Transverse colon (tissue), 4 donors: ENCODE measurements around the gene PICK1. TPM values are rescaled to one million over a fixed set of nuclear protein-coding genes. Genes with fewer than 3 reads are reported as not detected.

Experiments
- DNase-seq: peaks from one replicate; pipeline ENCODE4 v3.0.0-alpha.2; 2019
- H3K27ac ChIP-seq, 4 donors: fragments of 200-600 bp; sonication (generic); 2 replicates each; pipeline ENCODE4 v1.5.1; 2016 to 2018; ENCODE audit warnings: inconsistent platforms in 4 of 4
- H3K27me3 ChIP-seq: fragments of 200-600 bp; sonication (generic); 2 replicates; pipeline ENCODE4 v1.5.1; 2017; ENCODE audit warnings: inconsistent platforms
- H3K36me3 ChIP-seq, 4 donors: fragments of 200-600 bp; sonication (generic); 2 replicates each; pipeline ENCODE4 v1.5.1; 2017 to 2019; ENCODE audit warnings: inconsistent platforms in 4 of 4
- H3K4me1 ChIP-seq, 4 donors: fragments of 200-600 bp; sonication (generic); 2 replicates each; pipeline ENCODE4 v1.5.1; 2017 to 2020; ENCODE audit warnings: inconsistent platforms in 4 of 4
- H3K4me3 ChIP-seq, 4 donors: fragments of 200-600 bp; sonication (generic); 1 replicate in 1 of 4; 2 replicates in 3 of 4; pipeline versions ENCODE4 v1.5.1 to v1.6.1; 2017 to 2019; ENCODE audit warnings: inconsistent platforms in 4 of 4
- H3K9me3 ChIP-seq, 2 donors: fragments of 200-600 bp; sonication (generic); 2 replicates each; pipeline ENCODE4 v1.5.1; 2017 to 2019; ENCODE audit warnings: inconsistent platforms in 2 of 2
- EP300 ChIP-seq: sonication (generic); formaldehyde crosslinking; IDR thresholded peaks from one replicate; pipeline ENCODE4 v1.6.1; 2017; ENCODE audit warnings: antibody characterized with exemption, low read depth
- POLR2A ChIP-seq: fragments of 450-650 bp; IDR thresholded peaks from one replicate; pipeline ENCODE4 v1.6.1; 2016; ENCODE audit warnings: antibody characterized with exemption, mild to moderate bottlenecking, moderate library complexity
- POLR2AphosphoS5 ChIP-seq, 3 donors: sonication (generic); formaldehyde crosslinking; IDR thresholded peaks; one replicate each; pipeline ENCODE4 v1.6.1; 2016; ENCODE audit warnings: antibody characterized with exemption in 3 of 3
- WGBS, 2 donors: methylation state at CpG; one replicate each; pipeline ENCODE4 v1.1.5; 2018; ENCODE audit warnings: low coverage in 1 of 2; 5-methylcytosine and 5-hydroxymethylcytosine counted together
- in situ Hi-C, 4 donors: fragments of 200-750 bp; cut with MboI; loops; one replicate each; pipeline versions ENCODE4 v1.15.0 to v1.15.1; 2017; ENCODE audit warnings: low sequenced_read_pairs in 3 of 4, low pct_ligation_motif_present in 1 of 4, low pct_unique_long_range_greater_than_20kb in 1 of 4
- intact Hi-C: fragments of 100-400 bp; cut with DNase I; formaldehyde crosslinking; loops from one replicate; pipeline ENCODE4 v1.15.1; 2023; ENCODE audit warnings: low total_unique reads
- total RNA-seq, 4 donors: library from RNA; depleted of rRNA; stranded (reverse); fragments of >200 nt; gene quantifications; one replicate each; pipeline ENCODE4 v1.1.0, GENCODE V29; 2016
- TF ChIP-seq, protein P1 (sequence below), 5 experiments: fragments of 200-600 bp in 3 of 5; fragments of 450-650 bp in 2 of 5; sonication (generic) in 3 of 5; IDR thresholded peaks; 1 replicate in 2 of 5; 2 replicates in 3 of 5; pipeline ENCODE4 v1.5.1; 2016 to 2017; ENCODE audit warnings: antibody characterized with exemption in 5 of 5, inconsistent platforms in 3 of 5, mild to moderate bottlenecking in 2 of 5, moderate library complexity in 1 of 5

The PICK1 gene
- total RNA-seq, 4 donors from 2014 or later: 34.3 to 127 (median 69.3) TPM

- H3K4me1 ChIP-seq: no peaks in the 10 kb centered on the region
- H3K9me3 ChIP-seq: no peaks in the 10 kb centered on the region
- intact Hi-C loops (no loop called here), in situ Hi-C loops (no loop called here)
- H3K36me3 ChIP-seq: no peaks in the 10 kb centered on the region
- H3K27me3 ChIP-seq: no peaks in the 10 kb centered on the region
- H3K4me3 ChIP-seq: no peak overlapping the region
- H3K27ac ChIP-seq: no peak overlapping the region
- TF ChIP-seq, protein P1, sequence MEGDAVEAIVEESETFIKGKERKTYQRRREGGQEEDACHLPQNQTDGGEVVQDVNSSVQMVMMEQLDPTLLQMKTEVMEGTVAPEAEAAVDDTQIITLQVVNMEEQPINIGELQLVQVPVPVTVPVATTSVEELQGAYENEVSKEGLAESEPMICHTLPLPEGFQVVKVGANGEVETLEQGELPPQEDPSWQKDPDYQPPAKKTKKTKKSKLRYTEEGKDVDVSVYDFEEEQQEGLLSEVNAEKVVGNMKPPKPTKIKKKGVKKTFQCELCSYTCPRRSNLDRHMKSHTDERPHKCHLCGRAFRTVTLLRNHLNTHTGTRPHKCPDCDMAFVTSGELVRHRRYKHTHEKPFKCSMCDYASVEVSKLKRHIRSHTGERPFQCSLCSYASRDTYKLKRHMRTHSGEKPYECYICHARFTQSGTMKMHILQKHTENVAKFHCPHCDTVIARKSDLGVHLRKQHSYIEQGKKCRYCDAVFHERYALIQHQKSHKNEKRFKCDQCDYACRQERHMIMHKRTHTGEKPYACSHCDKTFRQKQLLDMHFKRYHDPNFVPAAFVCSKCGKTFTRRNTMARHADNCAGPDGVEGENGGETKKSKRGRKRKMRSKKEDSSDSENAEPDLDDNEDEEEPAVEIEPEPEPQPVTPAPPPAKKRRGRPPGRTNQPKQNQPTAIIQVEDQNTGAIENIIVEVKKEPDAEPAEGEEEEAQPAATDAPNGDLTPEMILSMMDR (IDR thresholded peaks at IDR 0.05): no peak
- TF ChIP-seq POLR2A (no peak), EP300 (no peak), POLR2AphosphoS5 (IDR thresholded peaks at IDR 0.05) (no peak)
- no peak for DNase-seq
- 79 to 80% methylated on average over 2 to 14 of the region's 14 CpGs for whole genome bisulfite sequencing, 2 donors
Observed at GRCh38 chr22:38046070-38046748, 11.0 kb upstream of the PICK1 start.

DNA sequence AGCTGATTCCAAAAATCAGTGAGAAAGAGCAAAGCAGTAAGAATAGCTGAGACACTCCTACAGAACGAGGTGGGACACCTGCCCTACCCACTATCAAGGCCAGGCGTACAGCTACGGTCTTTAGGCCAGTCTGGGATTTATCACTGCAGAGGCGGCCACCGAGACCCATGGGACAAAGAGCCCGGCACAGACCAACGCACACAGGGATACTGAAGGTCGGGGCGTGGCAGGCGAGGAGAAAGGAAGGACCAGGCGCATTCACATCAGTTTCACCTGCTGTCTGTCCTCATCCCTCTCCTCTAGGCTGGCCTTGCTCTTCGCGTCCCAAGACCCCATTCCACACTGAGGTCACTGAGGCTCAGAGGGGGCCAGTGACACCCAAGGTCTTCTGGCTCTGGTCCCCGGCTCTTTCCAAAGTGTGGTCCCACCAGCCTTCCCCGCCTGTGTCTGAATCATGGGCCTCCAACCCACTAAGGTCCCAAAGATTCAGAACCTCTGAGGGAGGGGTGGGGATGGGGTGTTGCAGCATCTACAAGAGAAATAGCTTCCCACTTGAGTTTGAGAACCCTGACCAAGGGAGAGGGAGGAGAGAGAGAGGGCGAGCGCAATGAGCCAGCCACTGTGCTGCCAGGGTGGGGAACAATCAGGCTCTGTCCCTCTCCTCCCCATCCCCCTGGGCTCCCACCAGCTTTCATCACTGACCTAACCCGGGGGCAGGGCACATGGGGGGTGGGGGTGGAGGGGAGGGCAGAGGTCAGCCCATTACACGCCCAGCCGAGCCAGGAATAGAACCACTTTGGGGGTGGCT, 7.2 kb upstream of the PICK1 start:
- no peak for DNase-seq
- TF ChIP-seq, protein P1 (IDR thresholded peaks at IDR 0.05): no peak
- Histone ChIP-seq H3K27ac (peak overlapping the region in 1 of 4 donors; percentile 21), H3K27me3 (no peaks in the 10 kb centered on the region), H3K36me3 (no peaks in the 10 kb centered on the region), H3K4me1 (peaks cover 0 to 6% (median 0%) of the 10 kb centered on the region in 4 donors), H3K9me3 (no peaks in the 10 kb centered on the region), H3K4me3 (no peak overlapping the region)
- WGBS, 2 donors: 71% methylated on average over 20 of the region's 20 CpGs; no CpG with 5 or more reads in 1 of the 2 donors
- in situ Hi-C loops (loop anchor here in 3 of 4 donors (10.0 to 25.0 kb wide), 3 partner anchors 305 to 525 kb away; partner anchors contain the start of gene DMC1 (in 2 of the 3)), intact Hi-C loops (loop anchor here (10.0 kb wide), 1 partner anchor 305 kb away; no protein-coding TSS in a partner anchor)

DNA sequence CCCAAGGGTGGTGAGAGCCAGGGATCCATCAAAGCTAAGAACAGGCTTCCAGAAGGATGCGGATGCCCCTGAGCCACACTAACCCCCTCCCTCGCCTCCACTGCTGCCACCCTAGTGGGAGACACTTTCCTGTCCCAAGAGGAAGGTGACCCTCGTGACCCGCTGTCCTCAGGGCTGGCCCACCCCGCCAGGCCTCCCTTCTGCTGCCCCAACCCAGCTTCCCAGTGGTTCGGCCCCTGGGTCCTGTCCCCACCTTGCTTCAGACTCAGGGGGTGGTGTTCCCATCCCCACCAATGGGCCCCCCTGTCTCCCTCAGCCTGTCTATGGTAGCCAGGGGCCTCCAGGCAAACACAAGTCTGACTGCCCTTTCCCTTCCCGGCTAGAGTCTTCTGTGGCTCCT, 6.5 kb upstream of the PICK1 start:
- intact Hi-C loops (loop anchor here (10.0 kb wide), 1 partner anchor 304 kb away; no protein-coding TSS in a partner anchor), in situ Hi-C loops (loop anchor here in 3 of 4 donors (10.0 to 25.0 kb wide), 3 partner anchors 304 to 524 kb away; partner anchors contain the start of gene DMC1 (in 2 of the 3))

More for the DNA sequence above, 6.5 kb upstream of the PICK1 start:
- 92% methylated on average over 7 of the region's 7 CpGs; no CpG with 5 or more reads in 1 of the 2 donors for WGBS, 2 donors
- no peaks in the 10 kb centered on the region for H3K36me3 ChIP-seq
- no peaks in the 10 kb centered on the region for H3K27me3 ChIP-seq
- H3K27ac ChIP-seq: peak overlapping the region in 1 of 4 donors; percentile 21
- DNase-seq: no peak
- H3K9me3 ChIP-seq: no peaks in the 10 kb centered on the region
- no peak for TF ChIP-seq POLR2A
- no peak for TF ChIP-seq EP300
- TF ChIP-seq POLR2AphosphoS5 (IDR thresholded peaks at IDR 0.05): no peak
- TF ChIP-seq, protein P1 (IDR thresholded peaks at IDR 0.05): no peak
- H3K4me3 ChIP-seq: no peak overlapping the region
- H3K4me1 ChIP-seq: peaks cover 0 to 6% (median 0%) of the 10 kb centered on the region in 4 donors
